GM23248 (cell line): ENCODE data around the gene TKT. TPM values are rescaled to one million over a fixed set of nuclear protein-coding genes. Genes with fewer than 3 reads are reported as not detected.

Source experiments
- DNase-seq: peaks from one replicate; pipeline ENCODE4 v3.0.0-alpha.2; 2015
- H2AFZ ChIP-seq: fragments of 200-600 bp; sonication (generic); 2 replicates; pipeline ENCODE4 v1.6.1; 2016; ENCODE audit warnings: antibody characterized with exemption
- H3F3A ChIP-seq: fragments of 200-600 bp; sonication (generic); 2 replicates; pipeline ENCODE4 v1.6.1; 2016; ENCODE audit warnings: mild to moderate bottlenecking, antibody characterized with exemption, mixed run types; ENCODE audit not compliant: insufficient read depth
- H3K27ac ChIP-seq: fragments of 200-600 bp; sonication (generic); 2 replicates; pipeline ENCODE4 v1.5.1; 2016; ENCODE audit warnings: mild to moderate bottlenecking
- H3K27me3 ChIP-seq: fragments of 200-600 bp; sonication (generic); replicated peaks from 2 replicates; pipeline ENCODE4 v1.6.1; 2016; ENCODE audit warnings: mild to moderate bottlenecking; ENCODE audit not compliant: insufficient read depth
- H3K36me3 ChIP-seq: fragments of 200-600 bp; sonication (generic); 2 replicates; pipeline ENCODE4 v1.6.1; 2016; ENCODE audit warnings: low read depth, mild to moderate bottlenecking
- H3K4me1 ChIP-seq: fragments of 200-600 bp; sonication (generic); 2 replicates; pipeline ENCODE4 v1.6.1; 2016; ENCODE audit warnings: mild to moderate bottlenecking; ENCODE audit not compliant: insufficient read depth
- H3K4me2 ChIP-seq: fragments of 200-600 bp; sonication (generic); one replicate; pipeline ENCODE4 v1.6.1; 2016; ENCODE audit warnings: mild to moderate bottlenecking; ENCODE audit not compliant: unreplicated experiment
- H3K4me3 ChIP-seq: fragments of 200-600 bp; sonication (generic); 2 replicates; pipeline ENCODE4 v1.5.1; 2016; ENCODE audit warnings: mild to moderate bottlenecking
- H3K79me2 ChIP-seq: fragments of 200-600 bp; sonication (generic); 2 replicates; pipeline ENCODE4 v1.6.1; 2016; ENCODE audit warnings: mild to moderate bottlenecking; ENCODE audit not compliant: insufficient read depth
- H3K9ac ChIP-seq: fragments of 200-600 bp; sonication (generic); 2 replicates; pipeline ENCODE4 v1.6.1; 2016; ENCODE audit warnings: mild to moderate bottlenecking
- H3K9me2 ChIP-seq: fragments of 200-600 bp; sonication (generic); 2 replicates; pipeline ENCODE4 v1.6.1; 2016; ENCODE audit warnings: mixed run types, mild to moderate bottlenecking, moderate library complexity; ENCODE audit not compliant: insufficient read depth
- H3K9me3 ChIP-seq: fragments of 200-600 bp; sonication (generic); one replicate; pipeline ENCODE4 v1.6.1; 2017; ENCODE audit warnings: low read depth
- H4K20me1 ChIP-seq: fragments of 200-600 bp; sonication (generic); 2 replicates; pipeline ENCODE4 v1.6.0; 2016; ENCODE audit not compliant: insufficient read depth
- EZH2 ChIP-seq: fragments of 200-600 bp; sonication (generic); IDR thresholded peaks from 2 replicates; pipeline ENCODE4 v1.6.1; 2018; ENCODE audit warnings: antibody characterized with exemption, mild to moderate bottlenecking; ENCODE audit not compliant: insufficient read depth, poor library complexity, severe bottlenecking
- EZH2phosphoT487 ChIP-seq: fragments of 200-600 bp; sonication (generic); IDR thresholded peaks from 2 replicates; pipeline ENCODE4 v1.6.1; 2018; ENCODE audit warnings: antibody characterized with exemption, moderate library complexity, mild to moderate bottlenecking, low read depth; ENCODE audit not compliant: insufficient read depth
- WGBS, 2 experiments: methylation state at CpG; one replicate each; pipeline ENCODE4 v1.1.6; 2015 to 2017; ENCODE audit warnings: low lambda C conversion rate in 2 of 2, low coverage in 1 of 2; ENCODE audit errors: missing lambda C conversion rate in 2 of 2; 5-methylcytosine and 5-hydroxymethylcytosine counted together
- in situ Hi-C: fragments of 300-500 bp; cut with MboI; formaldehyde crosslinking; loops from 2 replicates; pipeline ENCODE4 v1.15.0; 2020
- polyA plus RNA-seq: library from polyadenylated mRNA; unstranded; fragments of >200 nt; fragmentation: Nextera tagmentation; extraction: Ambion mirVana; gene quantifications from 2 replicates; pipeline ENCODE4 v1.2.1, GENCODE V29; 2016
- total RNA-seq: library from RNA; depleted of rRNA; stranded (reverse); fragments of >200 nt; shearing (Covaris generic); gene quantifications from 2 replicates; pipeline ENCODE4 v1.2.3, GENCODE V29; 2014

TKT gene
- total and polyA plus RNA-seq, 2 experiments from 2014 or later: 129 to 256 TPM

DNA sequence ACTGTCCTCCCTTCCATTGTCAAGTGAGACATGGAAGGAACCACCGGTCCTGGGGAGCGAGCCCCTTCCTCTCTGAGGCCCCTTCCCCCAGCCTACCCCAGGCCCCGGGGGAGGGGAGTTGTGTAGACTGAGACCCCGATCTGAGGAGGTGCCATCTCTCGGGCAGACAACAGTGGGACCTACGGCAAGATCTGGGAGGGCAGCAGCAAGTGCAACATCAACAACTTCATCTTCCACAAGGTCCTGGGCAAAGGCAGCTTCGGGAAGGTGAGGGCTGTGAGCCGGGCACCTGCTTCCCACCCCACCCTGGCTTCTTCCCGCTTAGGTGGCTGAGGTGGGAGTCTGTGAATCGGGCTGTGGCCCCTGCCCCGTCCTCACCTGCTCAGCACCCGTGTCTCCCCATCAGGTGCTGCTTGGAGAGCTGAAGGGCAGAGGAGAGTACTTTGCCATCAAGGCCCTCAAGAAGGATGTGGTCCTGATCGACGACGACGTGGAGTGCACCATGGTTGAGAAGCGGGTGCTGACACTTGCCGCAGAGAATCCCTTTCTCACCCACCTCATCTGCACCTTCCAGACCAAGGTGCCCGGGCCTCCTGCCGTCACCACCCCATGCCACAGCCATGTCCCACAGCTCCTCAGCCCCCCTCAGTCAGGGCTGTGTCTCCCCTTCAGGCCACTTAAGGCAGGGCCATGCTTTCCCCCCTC, 69.9 kb downstream of the TKT start:
- H3K4me3 ChIP-seq: no peak overlapping the region
- H3K9me3 ChIP-seq: no peaks in the 10 kb centered on the region
- 96 to 100% methylated on average over 16 to 20 of the region's 20 CpGs for WGBS, 2 experiments
- no peak overlapping the region for H2AFZ ChIP-seq
- no peak for DNase-seq
- no peak overlapping the region for H3K9ac ChIP-seq
- no peaks in the 10 kb centered on the region for H4K20me1 ChIP-seq
- no peak overlapping the region for H3K27ac ChIP-seq
- in situ Hi-C loops: no loop called here
- TF ChIP-seq EZH2phosphoT487: no peak
- no peak for TF ChIP-seq EZH2
- H3K9me2 ChIP-seq: no peaks in the 10 kb centered on the region
- no peaks in the 10 kb centered on the region for H3K27me3 ChIP-seq
- H3F3A ChIP-seq: no peaks in the 10 kb centered on the region
- H3K79me2 ChIP-seq: no peaks in the 10 kb centered on the region
- no peak overlapping the region for H3K4me2 ChIP-seq
- no peaks in the 10 kb centered on the region for H3K36me3 ChIP-seq
- H3K4me1 ChIP-seq: no peaks in the 10 kb centered on the region

DNA sequence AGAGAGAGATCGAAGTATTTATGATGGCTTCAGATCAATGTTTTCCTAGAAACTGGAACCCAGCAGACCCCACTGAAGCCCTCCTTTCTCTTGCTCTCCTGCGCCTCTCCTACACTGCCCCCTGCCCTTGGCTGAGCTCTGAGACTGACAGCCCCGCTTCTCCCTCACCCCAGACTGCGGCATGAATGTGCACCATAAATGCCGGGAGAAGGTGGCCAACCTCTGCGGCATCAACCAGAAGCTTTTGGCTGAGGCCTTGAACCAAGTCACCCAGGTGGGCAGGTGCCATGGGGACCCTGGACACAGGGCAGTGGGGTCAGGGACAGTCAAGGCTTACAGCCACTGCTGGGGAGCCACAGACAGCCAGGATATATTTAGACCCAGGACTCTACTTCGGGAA, 71.1 kb downstream of the TKT start:
- Histone ChIP-seq H3K79me2 (no peaks in the 10 kb centered on the region), H2AFZ (no peak overlapping the region), H3K27ac (no peak overlapping the region), H3F3A (no peaks in the 10 kb centered on the region), H3K4me2 (no peak overlapping the region), H3K4me1 (no peaks in the 10 kb centered on the region), H3K4me3 (no peak overlapping the region), H3K27me3 (no peaks in the 10 kb centered on the region), H3K9ac (no peak overlapping the region), H4K20me1 (no peaks in the 10 kb centered on the region), H3K9me2 (no peaks in the 10 kb centered on the region), H3K9me3 (no peaks in the 10 kb centered on the region), H3K36me3 (no peaks in the 10 kb centered on the region)
- DNase-seq: no peak
- TF ChIP-seq EZH2: no peak
- TF ChIP-seq EZH2phosphoT487: no peak
- in situ Hi-C loops: no loop called here
- 94 to 97% methylated on average over 7 of the region's 7 CpGs for WGBS, 2 experiments

DNA sequence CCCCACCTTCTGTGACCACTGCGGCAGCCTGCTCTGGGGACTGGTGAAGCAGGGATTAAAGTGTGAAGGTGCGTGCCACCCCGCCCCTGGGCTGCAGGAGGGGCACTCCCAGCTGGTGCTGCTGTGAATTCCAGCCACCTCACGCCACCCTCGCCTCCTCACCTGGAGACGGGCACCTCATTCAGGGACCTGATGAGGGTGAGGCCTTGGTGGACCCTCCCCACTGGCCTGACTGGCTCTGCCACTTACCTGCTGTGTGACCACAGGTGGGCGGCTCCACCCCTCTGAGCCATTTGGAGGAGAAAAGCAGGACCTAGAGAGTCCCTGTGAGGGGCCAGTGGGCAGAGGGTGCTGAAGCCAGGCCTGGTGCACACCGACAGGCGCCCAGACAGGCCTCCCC, 72.3 kb downstream of the TKT start:
- Histone ChIP-seq H3K27ac (no peak overlapping the region), H3K79me2 (no peaks in the 10 kb centered on the region), H3F3A (no peaks in the 10 kb centered on the region), H3K27me3 (no peaks in the 10 kb centered on the region), H3K9me2 (no peaks in the 10 kb centered on the region), H3K4me2 (no peak overlapping the region), H4K20me1 (no peaks in the 10 kb centered on the region), H3K9ac (no peak overlapping the region), H3K4me3 (no peak overlapping the region), H3K36me3 (no peaks in the 10 kb centered on the region), H3K4me1 (no peaks in the 10 kb centered on the region), H3K9me3 (no peaks in the 10 kb centered on the region), H2AFZ (no peak overlapping the region)
- DNase-seq: no peak
- in situ Hi-C loops: no loop called here
- 93 to 96% methylated on average over 7 to 9 of the region's 9 CpGs for WGBS, 2 experiments
- TF ChIP-seq EZH2 (no peak), EZH2phosphoT487 (no peak)

DNA sequence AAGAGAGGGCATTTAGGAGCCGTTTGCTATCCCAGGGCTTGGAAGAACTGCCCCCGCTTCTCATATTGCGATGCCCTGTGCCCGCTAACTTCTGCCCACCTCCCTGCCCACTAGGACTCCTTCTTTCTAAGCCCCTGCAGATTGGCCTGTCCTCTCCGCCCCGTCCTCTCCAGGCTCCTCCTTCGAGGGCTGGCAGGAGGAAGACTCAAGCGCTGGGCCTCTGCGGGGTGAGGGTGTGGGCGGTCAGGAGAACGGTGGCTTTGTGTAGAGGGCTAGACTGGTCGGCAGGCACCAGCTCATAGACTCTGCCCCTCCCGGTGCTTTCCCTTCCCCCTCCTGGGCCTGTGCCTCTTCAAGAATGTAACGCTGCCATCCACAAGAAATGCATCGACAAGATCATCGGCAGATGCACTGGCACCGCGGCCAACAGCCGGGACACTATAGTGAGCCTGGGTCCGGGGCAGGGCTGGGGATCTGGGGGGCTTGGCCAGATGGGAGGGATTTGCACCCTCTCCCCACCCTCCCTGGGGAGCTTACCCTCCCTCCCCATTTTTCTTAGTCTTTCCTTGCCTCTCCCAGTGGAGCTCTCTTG, 73.0 kb downstream of the TKT start:
- H3K79me2 ChIP-seq: no peaks in the 10 kb centered on the region
- H3K9me2 ChIP-seq: no peaks in the 10 kb centered on the region
- H3K27me3 ChIP-seq: no peaks in the 10 kb centered on the region
- H3K4me2 ChIP-seq: no peak overlapping the region
- 91 to 93% methylated on average over 18 to 20 of the region's 20 CpGs for WGBS, 2 experiments
- H3K36me3 ChIP-seq: no peaks in the 10 kb centered on the region
- no peaks in the 10 kb centered on the region for H3K9me3 ChIP-seq
- H4K20me1 ChIP-seq: no peaks in the 10 kb centered on the region
- no peak overlapping the region for H3K27ac ChIP-seq
- no peaks in the 10 kb centered on the region for H3K4me1 ChIP-seq
- H3F3A ChIP-seq: no peaks in the 10 kb centered on the region
- TF ChIP-seq EZH2 (no peak), EZH2phosphoT487 (no peak)
- no peak overlapping the region for H3K4me3 ChIP-seq
- in situ Hi-C loops: no loop called here
- no peak overlapping the region for H2AFZ ChIP-seq
- DNase-seq: no peak
- no peak overlapping the region for H3K9ac ChIP-seq

DNA sequence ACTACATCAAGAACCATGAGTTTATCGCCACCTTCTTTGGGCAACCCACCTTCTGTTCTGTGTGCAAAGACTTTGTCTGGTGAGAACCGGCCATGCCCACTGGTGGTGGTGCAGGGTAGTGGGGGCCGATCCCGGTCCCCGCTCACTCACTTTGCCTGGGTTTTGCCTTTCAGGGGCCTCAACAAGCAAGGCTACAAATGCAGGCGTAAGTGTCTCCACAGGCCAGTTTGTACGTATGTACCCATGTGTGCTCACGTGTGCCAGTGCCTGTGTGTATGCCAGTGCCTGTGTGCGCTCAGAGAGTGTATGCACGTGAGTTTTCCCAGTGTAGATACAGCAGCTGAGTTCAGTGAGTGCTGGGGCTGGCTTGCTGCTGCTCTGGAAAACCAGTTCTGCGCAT, 74.3 kb downstream of the TKT start:
- in situ Hi-C loops: no loop called here
- 94 to 95% methylated on average over 11 of the region's 11 CpGs for WGBS, 2 experiments
- TF ChIP-seq EZH2: no peak
- no peak for TF ChIP-seq EZH2phosphoT487

More for the DNA sequence above, 74.3 kb downstream of the TKT start:
- DNase-seq: no peak
- no peaks in the 10 kb centered on the region for H4K20me1 ChIP-seq
- H3K79me2 ChIP-seq: no peaks in the 10 kb centered on the region
- no peaks in the 10 kb centered on the region for H3K9me2 ChIP-seq
- H3K4me2 ChIP-seq: no peak overlapping the region
- no peak overlapping the region for H2AFZ ChIP-seq
- no peaks in the 10 kb centered on the region for H3K36me3 ChIP-seq
- no peaks in the 10 kb centered on the region for H3K4me1 ChIP-seq
- no peak overlapping the region for H3K4me3 ChIP-seq
- H3K9ac ChIP-seq: no peak overlapping the region
- H3F3A ChIP-seq: no peaks in the 10 kb centered on the region
- no peaks in the 10 kb centered on the region for H3K27me3 ChIP-seq
- H3K9me3 ChIP-seq: no peaks in the 10 kb centered on the region
- H3K27ac ChIP-seq: no peak overlapping the region
